ENCODE measurements around the gene MRI1.
"Not testable (repeated sequence)": the region's sequence is repeated elsewhere in the genome, so short reads cannot be mapped to it uniquely, and the experiment has no call there.

MRI1 gene

GRCh38 chr19:13762635-13763235 lies 1.6 kb upstream of the MRI1 start:
- DNase-seq, result no peak

GRCh38 chr19:13763265-13763664 lies 1.1 kb upstream of the MRI1 start:
- DNase-seq, result no peak

DNA sequence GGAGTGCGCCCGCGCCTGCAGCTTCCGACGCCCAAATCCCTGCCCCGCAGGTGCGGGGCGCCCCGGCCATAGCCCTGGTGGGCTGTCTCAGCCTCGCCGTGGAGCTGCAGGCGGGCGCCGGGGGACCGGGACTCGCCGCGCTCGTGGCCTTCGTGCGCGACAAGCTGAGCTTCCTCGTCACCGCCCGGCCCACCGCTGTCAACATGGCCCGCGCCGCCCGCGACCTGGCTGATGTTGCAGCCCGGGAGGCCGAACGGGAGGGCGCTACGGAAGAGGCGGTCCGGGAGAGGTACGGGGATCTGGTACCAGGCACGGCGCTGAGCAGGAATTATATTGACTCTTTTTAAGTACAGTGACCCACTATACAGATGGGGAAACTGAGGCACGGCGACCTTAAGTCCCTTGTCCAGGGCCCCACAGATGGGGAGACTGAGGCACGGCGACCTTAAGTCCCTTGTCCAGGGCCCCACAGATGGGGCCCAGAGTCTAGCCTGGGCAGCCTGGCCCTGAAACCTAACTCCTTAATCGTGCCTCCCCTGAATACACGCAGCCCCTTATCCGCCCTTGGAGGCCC lies 586 bp downstream of the MRI1 start:
- DNase-seq, result peak; percentile 48

DNA sequence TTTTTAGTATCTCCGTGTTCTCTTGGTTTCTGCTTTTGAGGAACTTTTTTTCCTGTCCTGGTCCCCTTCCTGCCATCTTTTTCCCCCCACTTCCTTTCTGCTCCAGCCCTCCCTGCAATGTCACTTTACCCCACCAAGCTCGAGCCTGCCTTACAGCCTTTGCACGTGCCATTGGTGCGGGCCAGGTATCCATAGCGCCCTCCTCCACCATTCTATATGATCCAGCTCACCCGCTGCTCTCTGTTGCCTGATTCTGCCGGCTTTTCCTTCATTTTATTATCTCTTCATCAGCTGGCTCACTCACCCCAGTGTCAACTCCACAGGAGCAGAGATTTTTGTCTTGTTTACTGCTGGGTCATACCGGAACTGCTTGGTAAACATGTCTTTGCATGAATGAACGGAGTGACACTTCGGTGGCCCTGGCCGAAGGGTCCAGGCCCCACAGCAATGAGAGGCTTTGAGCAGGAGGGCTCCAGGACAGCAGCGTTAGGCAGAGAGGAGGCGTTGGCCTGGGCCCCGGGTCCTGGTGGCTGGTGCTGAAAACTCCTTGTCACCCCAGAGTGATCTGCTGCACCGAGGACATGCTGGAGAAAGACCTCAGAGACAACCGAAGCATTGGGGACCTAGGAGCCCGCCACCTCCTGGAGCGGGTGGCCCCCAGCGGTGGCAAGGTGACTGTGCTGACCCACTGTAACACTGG lies 1.2 kb downstream of the MRI1 start:
- no peak for DNase-seq

DNA sequence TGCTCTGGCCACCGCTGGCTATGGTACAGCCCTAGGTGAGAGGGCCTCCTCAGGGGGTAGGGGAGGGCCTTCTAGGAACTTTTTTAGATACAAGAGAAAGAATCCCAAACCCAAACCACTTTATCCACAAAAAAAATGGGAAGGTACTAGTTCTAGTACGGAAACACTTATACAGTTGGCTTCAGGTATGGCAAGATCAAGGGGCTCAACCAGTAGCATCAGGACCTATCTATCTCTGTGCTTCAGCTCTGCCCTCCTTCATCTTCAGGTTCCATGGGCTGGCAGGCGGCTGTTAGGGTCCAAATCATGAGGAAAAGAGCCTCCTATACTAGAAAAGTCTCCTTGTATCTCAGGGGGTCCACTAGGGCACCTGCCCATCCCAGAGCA lies 1.8 kb downstream of the MRI1 start:
- no peak for DNase-seq

- no peak for DNase-seq
Observed at GRCh38 chr19:13768510-13768909, 4.2 kb downstream of the MRI1 start.

DNA sequence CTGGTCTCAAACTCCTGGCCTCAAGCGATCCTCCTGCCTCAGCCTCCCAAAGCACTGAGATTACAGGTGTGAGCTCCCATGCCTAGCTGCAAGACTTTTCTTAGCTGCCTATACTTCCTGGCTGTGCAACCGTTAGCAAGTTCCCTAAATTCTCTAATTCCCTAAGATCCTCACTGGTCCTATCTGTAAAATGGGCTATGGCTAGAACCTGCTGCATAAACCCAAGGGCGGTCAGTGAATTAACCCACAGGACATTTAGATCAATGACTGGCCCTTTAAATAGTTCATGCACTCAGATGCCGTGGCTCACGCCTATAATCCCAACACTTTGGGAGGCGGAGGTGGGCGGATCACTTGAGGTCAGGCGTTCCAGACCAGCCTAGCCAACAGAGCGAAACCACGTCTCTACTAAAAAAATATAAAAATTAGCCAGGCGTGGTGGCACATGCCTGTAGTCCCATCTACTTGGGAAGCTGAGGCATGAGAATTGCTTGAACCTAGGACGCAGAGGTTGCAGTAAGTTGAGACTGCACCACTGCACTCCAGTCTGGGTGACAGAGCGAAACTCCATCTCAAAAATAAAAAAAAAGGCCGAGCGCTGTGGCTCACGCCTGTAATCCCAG lies 5.8 kb downstream of the MRI1 start:
- DNase-seq, result no peak

DNA sequence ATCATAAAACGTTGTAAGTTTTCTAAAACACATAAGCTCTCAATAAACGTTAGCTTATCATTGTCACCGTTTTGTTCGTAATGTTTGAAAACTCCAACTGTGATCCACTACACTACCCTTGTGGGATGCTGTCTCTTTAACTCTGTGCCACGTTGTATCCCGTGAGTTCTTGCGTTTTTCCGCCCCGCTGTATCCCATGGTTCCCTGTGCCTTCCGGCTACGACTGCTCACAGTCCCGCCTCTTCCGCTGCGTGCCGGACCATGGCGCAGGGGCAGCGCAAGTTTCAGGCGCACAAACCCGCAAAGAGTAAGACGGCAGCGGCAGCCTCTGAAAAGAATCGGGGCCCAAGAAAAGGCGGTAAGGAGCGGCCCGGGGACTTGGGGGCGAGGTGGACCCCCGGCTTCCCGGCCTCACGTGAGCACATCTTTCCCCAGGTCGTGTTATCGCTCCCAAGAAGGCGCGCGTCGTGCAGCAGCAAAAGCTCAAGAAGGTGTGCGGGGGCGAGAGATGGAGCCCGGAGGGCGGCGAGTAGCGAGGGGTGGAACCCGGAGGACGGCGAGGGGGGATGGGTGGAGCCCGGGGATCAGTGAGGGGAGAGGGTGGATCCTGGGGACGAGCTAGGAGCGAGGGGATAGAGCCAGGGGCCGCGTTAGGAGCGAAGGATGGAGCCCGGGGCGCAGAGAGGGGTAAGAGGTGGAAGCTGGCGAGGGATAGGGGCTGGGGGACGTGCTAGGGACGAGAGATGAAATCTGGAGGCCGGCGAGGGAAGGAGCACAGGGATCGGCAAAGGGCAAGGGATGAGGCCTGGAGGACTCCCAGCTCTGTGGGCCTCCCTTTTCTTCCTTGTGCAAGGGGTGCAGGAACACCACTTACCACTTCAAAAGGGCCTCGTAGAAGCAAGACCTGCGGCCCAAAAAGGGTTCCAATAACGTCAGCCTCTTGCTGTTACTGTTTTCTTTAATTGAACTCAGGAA lies 10.2 kb downstream of the MRI1 start, which contains the start of gene C19orf53:
Gene C19orf53 (plus strand): TSS at position 240 of the 975 bp plus-strand sequence. CDS start 22 bp downstream, at position 262.
- DNase-seq, result peak; percentile 95

- DNase-seq, result no peak
Observed at GRCh38 chr19:13778398-13778797, 14.1 kb downstream of the MRI1 start.

DNA sequence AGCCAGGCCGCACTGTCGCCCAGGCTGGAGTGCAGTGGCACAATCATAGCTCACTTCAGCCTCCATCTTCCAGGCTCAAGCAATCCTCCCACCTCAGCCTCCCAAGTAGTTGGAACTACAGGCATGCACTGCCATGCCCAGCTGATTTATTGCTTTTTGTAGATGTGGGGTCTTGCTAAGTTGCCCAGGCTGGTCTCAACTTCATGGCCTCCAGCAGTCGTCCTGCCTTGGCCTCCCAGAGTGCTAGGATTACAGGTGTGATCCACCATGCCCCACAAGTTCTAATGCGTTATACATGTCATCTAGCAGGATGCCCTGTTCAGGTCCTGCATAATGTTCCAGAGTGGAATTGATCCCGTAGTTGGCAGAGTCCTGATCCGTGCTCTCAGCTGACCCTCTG lies 14.5 kb downstream of the MRI1 start:
- no peak for DNase-seq

GRCh38 chr19:13779794-13780193 lies 15.5 kb downstream of the MRI1 start:
- DNase-seq, result not testable (repeated sequence)

- DNase-seq, result peak; percentile 37
Observed at GRCh38 chr19:13781547-13781946, 17.2 kb downstream of the MRI1 start.

GRCh38 chr19:13782537-13782936 lies 18.2 kb downstream of the MRI1 start:
- DNase-seq, result no peak

- DNase-seq, result no peak
Observed at GRCh38 chr19:13783565-13784500, 19.5 kb downstream of the MRI1 start.

DNA sequence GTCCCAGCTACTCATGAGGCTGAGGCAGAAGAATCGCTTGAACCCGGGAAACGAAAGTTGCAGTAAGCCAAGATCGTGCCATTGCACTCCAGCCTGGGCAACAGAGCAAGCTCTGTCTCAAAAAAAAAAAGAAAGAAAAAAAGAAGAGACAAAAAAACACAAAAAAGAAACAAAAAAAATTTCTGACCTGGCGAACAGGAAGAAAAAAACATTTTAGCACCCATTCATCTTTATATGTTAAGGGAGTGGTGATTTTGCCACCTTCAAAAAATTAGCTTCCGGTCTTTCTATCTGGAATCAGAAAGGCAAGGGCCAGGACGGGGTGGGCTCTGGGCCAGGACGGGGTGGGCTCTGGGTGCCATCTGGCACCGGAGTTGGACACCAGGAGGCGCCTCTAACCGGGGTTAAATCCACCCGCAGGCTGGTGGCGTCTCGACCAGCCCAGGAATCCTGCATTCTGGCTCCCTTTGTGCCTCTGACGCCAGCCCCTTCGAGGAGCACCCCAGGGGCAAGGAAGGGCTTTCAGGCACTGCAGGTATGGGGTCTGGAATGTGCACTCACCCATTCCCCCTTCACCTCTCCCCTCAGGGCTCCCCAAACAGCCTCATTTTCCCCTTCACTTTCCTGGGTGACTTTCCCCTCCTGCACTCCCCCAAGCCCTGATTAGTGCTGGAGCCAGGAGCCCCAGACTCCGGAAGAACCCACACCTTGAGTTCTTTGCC lies 20.6 kb downstream of the MRI1 start:
- DNase-seq, result peak; percentile 53

DNA sequence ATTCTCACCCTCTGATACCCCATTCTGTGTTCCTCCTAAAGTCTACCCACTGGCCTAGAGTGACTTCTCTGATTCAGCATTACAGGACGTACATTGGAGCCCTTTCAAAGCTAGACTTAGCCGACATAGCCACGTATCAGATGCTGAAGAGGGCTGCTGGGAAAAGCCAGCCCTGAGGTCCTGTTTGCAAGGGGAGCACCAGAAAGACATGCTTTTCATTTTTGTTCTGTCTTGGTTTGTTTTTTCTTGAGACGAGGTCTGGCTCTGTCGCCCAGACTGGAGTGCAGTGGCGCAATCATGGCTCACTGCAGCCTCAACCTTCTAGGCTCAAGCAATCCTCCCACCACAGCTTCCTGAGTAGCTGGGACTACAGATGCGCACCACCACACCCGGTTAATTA lies 24.7 kb downstream of the MRI1 start:
- DNase-seq, result no peak

DNA sequence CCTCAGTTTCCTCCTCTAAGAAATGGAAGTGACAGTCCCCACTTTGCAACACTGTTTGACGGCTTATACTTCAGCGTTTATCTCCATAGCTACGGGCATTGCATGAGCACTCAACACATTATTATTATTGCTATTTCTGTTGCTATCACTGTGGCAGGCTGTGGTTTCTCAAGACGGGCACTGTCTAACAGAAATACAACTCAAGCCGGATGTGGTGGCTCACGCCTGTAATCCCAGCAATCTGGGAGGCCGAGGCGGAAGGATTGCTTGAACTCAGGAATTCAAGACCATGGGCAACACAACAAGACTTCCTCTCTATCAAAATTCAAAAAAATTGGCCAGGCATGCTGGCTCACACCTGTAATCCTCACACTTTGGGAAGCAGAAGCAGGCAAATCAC lies 26.0 kb downstream of the MRI1 start:
- DNase-seq, result no peak

DNA sequence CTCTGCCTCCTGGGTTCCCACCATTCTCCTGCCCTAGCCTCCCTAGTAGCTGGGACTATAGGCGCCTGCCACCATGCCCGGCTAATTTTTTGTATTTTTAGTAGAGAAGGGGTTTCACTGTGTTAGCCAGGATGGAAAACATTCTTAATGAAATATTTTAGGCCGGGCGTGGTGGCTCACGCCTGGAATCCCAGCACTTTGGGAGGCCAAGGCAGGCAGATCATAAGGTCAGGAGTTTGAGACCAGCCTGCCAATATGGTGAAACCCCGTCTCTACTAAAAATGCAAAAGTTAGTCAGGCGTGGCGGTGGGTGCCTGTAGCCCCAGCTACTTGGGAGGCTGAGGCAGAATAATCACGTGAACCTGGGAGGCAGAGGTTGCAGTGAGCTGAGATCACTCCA lies 29.0 kb downstream of the MRI1 start:
- not testable (repeated sequence) for DNase-seq

- no peak for DNase-seq
Observed at GRCh38 chr19:13794398-13794756, 30.1 kb downstream of the MRI1 start.

GRCh38 chr19:13794757-13795589 lies 30.7 kb downstream of the MRI1 start, which contains the start of gene ZSWIM4:
TSS of gene ZSWIM4 (plus strand) at chr19:13795443. CDS start at chr19:13795649, 206 bp downstream.
- DNase-seq, result peak; percentile 97

Measured in retina (tissue), 1 donor.